Mesenchymal stem cell (in vitro differentiated cells and primary cell): Measurements from ENCODE around the gene RNASEL.

Experiments
- DNase-seq: peaks from one replicate; pipeline ENCODE4 v3.0.0-alpha.2; 2013
- H2AFZ ChIP-seq: one replicate; pipeline ENCODE4 v1.6.1; 2013; ENCODE audit warnings: low read depth, mild to moderate bottlenecking, control low read depth, inconsistent platforms, low read length, moderate library complexity
- H2AK5ac ChIP-seq: 2 replicates; pipeline ENCODE4 v1.6.1; 2013; ENCODE audit warnings: low read length, moderate library complexity, mild to moderate bottlenecking, inconsistent platforms; ENCODE audit not compliant: severe bottlenecking
- H2BK120ac ChIP-seq: one replicate; pipeline ENCODE4 v1.6.1; 2013; ENCODE audit warnings: low read depth, mild to moderate bottlenecking, inconsistent platforms, low read length, moderate library complexity
- H2BK12ac ChIP-seq, 2 experiments: one replicate each; pipeline ENCODE4 v1.6.1; 2013; ENCODE audit warnings: inconsistent platforms in 2 of 2, low read length in 2 of 2, mild to moderate bottlenecking in 2 of 2, moderate library complexity in 2 of 2, control low read depth in 1 of 2
- H2BK15ac ChIP-seq: one replicate; pipeline ENCODE4 v1.6.1; 2013; ENCODE audit warnings: mild to moderate bottlenecking, low read depth, inconsistent platforms; ENCODE audit not compliant: poor library complexity, severe bottlenecking
- H2BK5ac ChIP-seq: 2 replicates; pipeline ENCODE4 v1.6.1; 2013; ENCODE audit warnings: low read depth, mild to moderate bottlenecking, low read length, control low read depth, inconsistent platforms; ENCODE audit not compliant: poor library complexity, severe bottlenecking
- H3K14ac ChIP-seq, 2 experiments: one replicate each; pipeline ENCODE4 v1.6.1; 2013; ENCODE audit warnings: inconsistent platforms in 2 of 2, low read length in 2 of 2, control low read depth in 1 of 2, mild to moderate bottlenecking in 1 of 2, moderate library complexity in 1 of 2
- H3K18ac ChIP-seq, 2 experiments: one replicate each; pipeline ENCODE4 v1.6.1; 2013; ENCODE audit warnings: inconsistent platforms in 2 of 2, low read length in 2 of 2, control low read depth in 1 of 2, low read depth in 1 of 2, mild to moderate bottlenecking in 1 of 2
- H3K23ac ChIP-seq, 2 experiments: one replicate each; pipeline ENCODE4 v1.6.1; 2013; ENCODE audit warnings: inconsistent platforms in 2 of 2, low read length in 2 of 2, mild to moderate bottlenecking in 2 of 2, moderate library complexity in 2 of 2, control low read depth in 1 of 2
- H3K27ac ChIP-seq: 2 replicates; pipeline ENCODE4 v1.5.1; 2013; ENCODE audit warnings: mild to moderate bottlenecking, moderate library complexity, low read length, control low read depth, inconsistent platforms; ENCODE audit not compliant: poor library complexity, severe bottlenecking
- H3K27me3 ChIP-seq, 2 experiments: 2 replicates each; pipeline versions ENCODE4 v1.6.1 to v1.7.0; 2013; ENCODE audit warnings: low read length in 2 of 2, mild to moderate bottlenecking in 2 of 2, moderate library complexity in 2 of 2, control low read depth in 1 of 2, inconsistent platforms in 1 of 2; ENCODE audit not compliant: control insufficient read depth in 1 of 2, insufficient read depth in 1 of 2
- H3K36me3 ChIP-seq, 2 experiments: 2 replicates each; pipeline versions ENCODE4 v1.6.1 to v1.7.0; 2013; ENCODE audit warnings: low read length in 2 of 2, control low read depth in 1 of 2, inconsistent platforms in 1 of 2, low read depth in 1 of 2, mild to moderate bottlenecking in 1 of 2; ENCODE audit not compliant: insufficient read depth in 2 of 2, control insufficient read depth in 1 of 2
- H3K4ac ChIP-seq, 2 experiments: one replicate each; pipeline ENCODE4 v1.6.1; 2013; ENCODE audit warnings: inconsistent platforms in 2 of 2, low read length in 2 of 2, mild to moderate bottlenecking in 2 of 2, moderate library complexity in 2 of 2, control low read depth in 1 of 2, low read depth in 1 of 2
- H3K4me1 ChIP-seq: 2 replicates; pipeline ENCODE4 v1.6.1; 2013; ENCODE audit warnings: low read depth, low read length, control low read depth; ENCODE audit not compliant: control insufficient read depth, insufficient read depth
- H3K4me2 ChIP-seq: 2 replicates; pipeline ENCODE4 v1.6.1; 2013; ENCODE audit warnings: low read length, mild to moderate bottlenecking, inconsistent platforms; ENCODE audit not compliant: poor library complexity, severe bottlenecking
- H3K4me3 ChIP-seq, 2 experiments: 2 replicates each; pipeline versions ENCODE4 v1.5.1 to v1.7.0; 2013; ENCODE audit warnings: low read length in 2 of 2, mild to moderate bottlenecking in 2 of 2, control low read depth in 1 of 2, low read depth in 1 of 2; ENCODE audit not compliant: insufficient read depth in 1 of 2
- H3K79me1 ChIP-seq: replicated peaks from 2 replicates; pipeline ENCODE4 v1.6.1; 2013; ENCODE audit warnings: mild to moderate bottlenecking, control low read depth, low read length, inconsistent platforms; ENCODE audit not compliant: poor library complexity, severe bottlenecking
- H3K9ac ChIP-seq: 2 replicates; pipeline ENCODE4 v1.7.0; 2013; ENCODE audit warnings: mild to moderate bottlenecking, low read length, moderate library complexity
- H3K9me3 ChIP-seq: 2 replicates; pipeline ENCODE4 v1.7.0; 2013; ENCODE audit warnings: mild to moderate bottlenecking, low read length; ENCODE audit not compliant: control insufficient read depth
- H4K8ac ChIP-seq: one replicate; pipeline ENCODE4 v1.6.1; 2013; ENCODE audit warnings: inconsistent platforms, mild to moderate bottlenecking, low read length, moderate library complexity
- H4K91ac ChIP-seq: one replicate; pipeline ENCODE4 v1.6.1; 2013; ENCODE audit warnings: mild to moderate bottlenecking, low read length, inconsistent platforms
- WGBS: methylation state at CpG from one replicate; pipeline ENCODE4 v1.1.7; 2013; ENCODE audit warnings: mixed read lengths; 5-methylcytosine and 5-hydroxymethylcytosine counted together

The RNASEL gene

DNA sequence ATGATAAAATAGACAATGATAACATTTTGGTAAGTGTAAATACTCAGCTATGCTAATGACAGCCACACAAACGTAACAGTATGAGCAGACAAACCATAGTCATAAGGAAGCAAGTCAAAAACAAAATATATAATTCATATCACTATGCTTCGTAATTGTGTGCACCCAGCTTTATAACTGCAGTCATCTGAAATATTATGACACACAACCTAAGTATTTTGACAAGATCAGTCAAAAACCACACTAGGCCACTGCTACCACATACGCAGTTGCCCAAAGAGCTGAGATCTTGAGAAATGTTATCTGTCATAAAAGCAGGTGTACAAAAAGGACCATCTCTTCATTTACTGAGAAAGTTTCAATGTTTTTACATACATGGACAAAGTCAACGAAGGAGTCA, 26.0 kb downstream of the RNASEL start:
- Histone ChIP-seq H3K18ac (no peak overlapping the region), H3K14ac (no peak overlapping the region), H2BK12ac (no peak overlapping the region), H2BK5ac (no peak overlapping the region), H3K9me3 (no peaks in the 10 kb centered on the region), H3K23ac (no peak overlapping the region), H3K27ac (no peak overlapping the region), H2AK5ac (no peak overlapping the region), H3K4me2 (no peak overlapping the region), H3K4ac (no peak overlapping the region), H2BK120ac (no peak overlapping the region), H3K27me3 (no peaks in the 10 kb centered on the region), H2AFZ (no peak overlapping the region), H2BK15ac (no peak overlapping the region), H3K4me3 (no peak overlapping the region), H3K9ac (no peak overlapping the region), H4K91ac (no peak overlapping the region), H3K79me1 (no peaks in the 10 kb centered on the region), H3K36me3 (no peaks in the 10 kb centered on the region), H4K8ac (no peak overlapping the region), H3K4me1 (no peaks in the 10 kb centered on the region)
- no peak for DNase-seq
- 80% methylated on average over 4 of the region's 4 CpGs for WGBS

DNA sequence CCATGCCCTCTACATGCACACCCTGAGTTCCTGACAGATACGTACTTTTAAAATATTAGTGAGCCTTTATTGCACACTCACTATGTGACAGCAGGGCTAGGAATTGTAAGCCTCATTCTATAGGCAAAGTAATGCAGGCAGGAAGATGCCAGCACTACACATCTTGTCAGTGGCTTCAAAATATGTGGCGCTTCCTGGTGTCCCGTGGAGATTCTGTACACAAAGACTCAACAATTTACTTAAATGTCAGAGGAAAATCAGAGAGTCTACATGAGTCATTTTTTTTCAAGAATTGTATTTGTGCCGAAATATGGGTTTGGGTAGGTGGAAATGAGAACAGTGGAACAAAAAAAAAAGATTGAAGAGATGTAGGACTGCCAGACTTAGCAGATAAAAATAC, 27.6 kb downstream of the RNASEL start:
- no peak overlapping the region for H4K8ac ChIP-seq
- no peak overlapping the region for H2BK12ac ChIP-seq
- H2BK5ac ChIP-seq, result no peak overlapping the region
- no peaks in the 10 kb centered on the region for H3K9me3 ChIP-seq
- H2BK120ac ChIP-seq, result no peak overlapping the region
- no peak overlapping the region for H3K27ac ChIP-seq
- no peak overlapping the region for H3K4ac ChIP-seq
- no peaks in the 10 kb centered on the region for H3K4me1 ChIP-seq
- no peak overlapping the region for H2AFZ ChIP-seq
- no peak overlapping the region for H2BK15ac ChIP-seq
- no peak for DNase-seq
- no peak overlapping the region for H3K23ac ChIP-seq
- no peak overlapping the region for H4K91ac ChIP-seq
- 75% methylated on average over 4 of the region's 4 CpGs for WGBS
- no peaks in the 10 kb centered on the region for H3K36me3 ChIP-seq
- no peak overlapping the region for H3K14ac ChIP-seq
- no peak overlapping the region for H3K9ac ChIP-seq
- no peak overlapping the region for H3K4me2 ChIP-seq
- H2AK5ac ChIP-seq, result no peak overlapping the region
- no peaks in the 10 kb centered on the region for H3K27me3 ChIP-seq
- H3K79me1 ChIP-seq, result no peaks in the 10 kb centered on the region
- no peak overlapping the region for H3K18ac ChIP-seq
- no peak overlapping the region for H3K4me3 ChIP-seq

GRCh38 chr1:182560392-182560984, 28.6 kb downstream of the RNASEL start:
- H3K27me3 ChIP-seq, result no peaks in the 10 kb centered on the region
- H4K8ac ChIP-seq, result no peak overlapping the region
- H3K4me1 ChIP-seq, result no peaks in the 10 kb centered on the region
- no peak overlapping the region for H2BK120ac ChIP-seq
- no peak overlapping the region for H2BK12ac ChIP-seq
- H3K9me3 ChIP-seq, result no peaks in the 10 kb centered on the region
- H3K14ac ChIP-seq, result no peak overlapping the region
- H3K36me3 ChIP-seq, result no peaks in the 10 kb centered on the region
- no peak overlapping the region for H2AK5ac ChIP-seq
- H3K4me3 ChIP-seq, result no peak overlapping the region
- no peak overlapping the region for H3K9ac ChIP-seq
- no peaks in the 10 kb centered on the region for H3K79me1 ChIP-seq
- no peak overlapping the region for H3K18ac ChIP-seq
- no peak overlapping the region for H3K23ac ChIP-seq
- H3K4ac ChIP-seq, result no peak overlapping the region
- no peak overlapping the region for H4K91ac ChIP-seq
- no peak overlapping the region for H2BK5ac ChIP-seq
- no peak for DNase-seq
- no peak overlapping the region for H3K4me2 ChIP-seq
- no peak overlapping the region for H2BK15ac ChIP-seq
- no peak overlapping the region for H3K27ac ChIP-seq
- 68% methylated on average over 7 of the region's 7 CpGs for WGBS
- H2AFZ ChIP-seq, result no peak overlapping the region

DNA sequence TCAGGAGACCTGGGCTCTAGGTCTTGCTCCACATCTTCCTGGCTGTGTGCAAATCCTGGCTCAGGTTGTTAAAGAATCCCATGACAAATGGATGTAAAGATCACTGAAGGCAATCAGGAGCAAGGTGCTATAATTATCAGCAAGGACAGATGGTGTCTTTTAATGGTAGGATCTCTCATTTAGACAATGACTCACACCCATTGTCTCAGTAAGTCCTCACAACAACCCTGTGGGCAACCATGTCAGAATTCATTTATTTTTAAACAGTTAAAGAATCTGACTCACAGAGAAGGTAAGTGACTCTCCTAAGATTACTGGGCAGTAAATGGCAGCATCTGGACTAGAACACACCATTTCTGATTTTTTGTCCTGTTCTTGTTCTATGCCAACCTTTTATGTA, 32.8 kb downstream of the RNASEL start:
- Histone ChIP-seq H2BK15ac (no peak overlapping the region), H3K9ac (no peak overlapping the region), H3K4me1 (no peaks in the 10 kb centered on the region), H2BK5ac (no peak overlapping the region), H3K79me1 (no peaks in the 10 kb centered on the region), H3K36me3 (no peaks in the 10 kb centered on the region), H3K27ac (no peak overlapping the region), H2AK5ac (no peak overlapping the region), H3K4me3 (no peak overlapping the region), H3K18ac (no peak overlapping the region), H2AFZ (no peak overlapping the region), H3K14ac (no peak overlapping the region), H3K9me3 (peaks cover 8% of the 10 kb centered on the region), H4K91ac (no peak overlapping the region), H2BK120ac (no peak overlapping the region), H3K4me2 (no peak overlapping the region), H3K4ac (no peak overlapping the region), H2BK12ac (no peak overlapping the region), H3K23ac (no peak overlapping the region), H3K27me3 (no peaks in the 10 kb centered on the region), H4K8ac (no peak overlapping the region)
- DNase-seq, result no peak
